ENCODE data around the gene MOCS3.

The MOCS3 gene

GRCh38 chr20:51005214-51005613 lies 46.6 kb downstream of the MOCS3 start:
- Histone ChIP-seq H3K79me2 (ENCODE audit: low read length) (no peaks in the 10 kb centered on the region), H3K36me3 (replicated peaks; ENCODE audit: insufficient read depth, low read length) (no peaks in the 10 kb centered on the region), H3K9ac (ENCODE audit: low read length) (no peak overlapping the region), H3K4me1 (ENCODE audit: low read length) (no peaks in the 10 kb centered on the region), H3K9me2 (replicated peaks; ENCODE audit: insufficient read depth, low read length) (no peaks in the 10 kb centered on the region), H4K20me1 (ENCODE audit: insufficient read depth, low read length) (no peaks in the 10 kb centered on the region), H2AFZ (ENCODE audit: low read length) (no peak overlapping the region), H3F3A (ENCODE audit: insufficient read depth, low read length) (no peaks in the 10 kb centered on the region), H3K4me2 (ENCODE audit: low read depth, low read length) (no peak overlapping the region), H3K4me3 (ENCODE audit: low read length) (no peak overlapping the region), H3K27me3 (replicated peaks; ENCODE audit: insufficient read depth, low read length) (peaks cover 32% of the 10 kb centered on the region), H3K9me3 (replicated peaks; ENCODE audit: insufficient read depth, low read length) (no peaks in the 10 kb centered on the region), H3K27ac (ENCODE audit: low read length) (no peak overlapping the region)
- no peak for DNase-seq
- no peak for TF ChIP-seq EZH2 (optimal IDR thresholded peaks at IDR 0.05; ENCODE audit: low read depth, low read length)
- TF ChIP-seq CTCF (IDR thresholded peaks at IDR 0.05; ENCODE audit: low read length): no peak

- H3K27ac ChIP-seq (ENCODE audit: low read length): no peak overlapping the region
- peaks cover 10% of the 10 kb centered on the region for H3K27me3 ChIP-seq (replicated peaks; ENCODE audit: insufficient read depth, low read length)
- H3K9me3 ChIP-seq (replicated peaks; ENCODE audit: insufficient read depth, low read length): no peaks in the 10 kb centered on the region
- H3K4me3 ChIP-seq (ENCODE audit: low read length): no peak overlapping the region
- no peaks in the 10 kb centered on the region for H3K79me2 ChIP-seq (ENCODE audit: low read length)
- no peak for DNase-seq
- H3K9ac ChIP-seq (ENCODE audit: low read length): no peak overlapping the region
- no peaks in the 10 kb centered on the region for H3F3A ChIP-seq (ENCODE audit: insufficient read depth, low read length)
- no peaks in the 10 kb centered on the region for H3K36me3 ChIP-seq (replicated peaks; ENCODE audit: insufficient read depth, low read length)
- H3K4me1 ChIP-seq (ENCODE audit: low read length): no peaks in the 10 kb centered on the region
- no peaks in the 10 kb centered on the region for H4K20me1 ChIP-seq (ENCODE audit: insufficient read depth, low read length)
- H2AFZ ChIP-seq (ENCODE audit: low read length): no peak overlapping the region
- TF ChIP-seq EZH2phosphoT487 (IDR thresholded peaks at IDR 0.05; ENCODE audit: low read length) (no peak), CTCF (IDR thresholded peaks at IDR 0.05; ENCODE audit: low read length) (no peak), EZH2 (optimal IDR thresholded peaks at IDR 0.05; ENCODE audit: low read depth, low read length) (no peak)
- no peak overlapping the region for H3K4me2 ChIP-seq (ENCODE audit: low read depth, low read length)
- H3K9me2 ChIP-seq (replicated peaks; ENCODE audit: insufficient read depth, low read length): no peaks in the 10 kb centered on the region
Observed at GRCh38 chr20:51008718-51009117, 50.1 kb downstream of the MOCS3 start.

GRCh38 chr20:51009303-51010042 lies 50.9 kb downstream of the MOCS3 start:
- Histone ChIP-seq H3K9me3 (replicated peaks; ENCODE audit: insufficient read depth, low read length) (no peaks in the 10 kb centered on the region), H3K9ac (ENCODE audit: low read length) (no peak overlapping the region), H3K4me2 (ENCODE audit: low read depth, low read length) (no peak overlapping the region), H3K36me3 (replicated peaks; ENCODE audit: insufficient read depth, low read length) (no peaks in the 10 kb centered on the region), H2AFZ (ENCODE audit: low read length) (no peak overlapping the region), H3K79me2 (ENCODE audit: low read length) (no peaks in the 10 kb centered on the region), H3K9me2 (replicated peaks; ENCODE audit: insufficient read depth, low read length) (no peaks in the 10 kb centered on the region), H3K4me1 (ENCODE audit: low read length) (no peaks in the 10 kb centered on the region), H3K27ac (ENCODE audit: low read length) (no peak overlapping the region), H3K4me3 (ENCODE audit: low read length) (no peak overlapping the region), H3F3A (ENCODE audit: insufficient read depth, low read length) (no peaks in the 10 kb centered on the region), H4K20me1 (ENCODE audit: insufficient read depth, low read length) (no peaks in the 10 kb centered on the region), H3K27me3 (replicated peaks; ENCODE audit: insufficient read depth, low read length) (peaks cover 14% of the 10 kb centered on the region)
- DNase-seq: no peak
- TF ChIP-seq EZH2 (optimal IDR thresholded peaks at IDR 0.05; ENCODE audit: low read depth, low read length) (no peak), EZH2phosphoT487 (IDR thresholded peaks at IDR 0.05; ENCODE audit: low read length) (no peak), CTCF (IDR thresholded peaks at IDR 0.05; ENCODE audit: low read length) (no peak)

Measured in MM.1S (cell line).